K562 (cell line): ENCODE measurements around the gene AFF3. TPM values are rescaled to one million over a fixed set of nuclear protein-coding genes. Genes with fewer than 3 reads are reported as not detected.

Source experiments
- ATAC-seq: fragments of 200-7000 bp; cut with Tn5 transposase; 3 replicates; pipeline ENCODE4 v1.9.1; 2020; ENCODE audit warnings: moderate library complexity
- BruUV-seq: library from RNA; stranded (reverse); fragments of 400-500 nt; replicated peaks from 2 replicates; lab custom pipeline; 2021; lab: Mats Ljungman, UMichigan
- CTCF ChIA-PET: fragments of 300-600 bp; formaldehyde crosslinking; extraction: SDS; loops from one replicate; lab custom pipeline; 2021; ENCODE audit warnings: low intra/inter-chr PET ratio; lab: Yijun Ruan, JAX
- POLR2A ChIA-PET: fragments of 300-600, 350-650 bp; sonication (Branson Sonifier 250); formaldehyde crosslinking; extraction: SDS; loops from one replicate; lab custom pipeline; 2021; ENCODE audit warnings: antibody characterized with exemption, inconsistent platforms; lab: Yijun Ruan, JAX
- DNase-seq, 4 experiments: peaks; one replicate each; pipeline versions ENCODE4 v3.0.0 to v3.0.0-alpha.2; 2011 to 2018; ENCODE audit warnings: low spot score in 3 of 4, mixed read lengths in 3 of 4; ENCODE audit errors: extremely low read depth in 1 of 4
- FAIRE-seq: peaks from 2 replicates; lab custom pipeline; 2011; peaks lifted over from hg19 to GRCh38; lab: Jason Lieb, UNC
- H2AFZ ChIP-seq: 2 replicates; pipeline ENCODE4 v1.6.0; 2011; ENCODE audit warnings: low read depth, low read length, control low read depth, inconsistent platforms
- H3K27ac ChIP-seq: fragments of 200-600 bp; 3 replicates; pipeline ENCODE4 v1.8.0; 2011; ENCODE audit warnings: low read depth, mild to moderate bottlenecking, control low read depth, inconsistent platforms, low read length, moderate library complexity, mixed read lengths; ENCODE audit errors: extremely low read depth
- H3K27me3 ChIP-seq, 2 experiments: fragments of 300-600 bp in 1 of 2; 2 replicates in 1 of 2; 3 replicates in 1 of 2; pipeline versions ENCODE4 v1.6.0 to v1.8.0; 2011; ENCODE audit warnings: inconsistent platforms in 2 of 2, low read length in 2 of 2, mild to moderate bottlenecking in 1 of 2, mixed read lengths in 1 of 2, moderate library complexity in 1 of 2; ENCODE audit not compliant: control insufficient read depth in 2 of 2, insufficient read depth in 2 of 2
- H3K36me3 ChIP-seq: fragments of 300-600 bp; 3 replicates; pipeline ENCODE4 v1.8.0; 2011; ENCODE audit warnings: mild to moderate bottlenecking, low read length, inconsistent platforms; ENCODE audit not compliant: control insufficient read depth, insufficient read depth
- H3K4me1 ChIP-seq, 2 experiments: fragments of 200-600 bp in 1 of 2; replicated peaks in 1 of 2; 2 replicates in 1 of 2; 3 replicates in 1 of 2; pipeline versions ENCODE4 v1.5.1 to v1.8.0; 2011; ENCODE audit warnings: inconsistent platforms in 2 of 2, low read length in 2 of 2, mild to moderate bottlenecking in 1 of 2, mixed read lengths in 1 of 2, moderate library complexity in 1 of 2; ENCODE audit not compliant: control insufficient read depth in 2 of 2, insufficient read depth in 2 of 2
- H3K4me2 ChIP-seq: 2 replicates; pipeline ENCODE4 v1.6.1; 2011; ENCODE audit warnings: low read length, control low read depth, inconsistent platforms, mixed read lengths; ENCODE audit not compliant: insufficient read depth
- H3K4me3 ChIP-seq: fragments of 200-600 bp; sonication (generic), shearing (Covaris generic); 2 replicates; pipeline ENCODE4 v1.5.1; 2016; ENCODE audit warnings: control low read depth, inconsistent platforms
- H3K79me2 ChIP-seq: fragments of 200-600 bp; 3 replicates; pipeline ENCODE4 v1.8.0; 2011; ENCODE audit warnings: low read length, inconsistent platforms; ENCODE audit not compliant: control insufficient read depth, insufficient read depth
- H3K9ac ChIP-seq, 2 experiments: 2 replicates each; pipeline versions ENCODE4 v1.6.0 to v1.6.1; 2011; ENCODE audit warnings: low read depth in 2 of 2, low read length in 2 of 2, control low read depth in 1 of 2, inconsistent platforms in 1 of 2, mild to moderate bottlenecking in 1 of 2, mixed read lengths in 1 of 2; ENCODE audit not compliant: insufficient read depth in 1 of 2
- H3K9me1 ChIP-seq: one replicate; pipeline ENCODE4 v1.6.0; 2011; ENCODE audit warnings: inconsistent platforms, mild to moderate bottlenecking, low read length, moderate library complexity; ENCODE audit not compliant: control insufficient read depth, insufficient read depth
- H3K9me3 ChIP-seq: replicated peaks from 2 replicates; pipeline ENCODE4 v1.5.1; 2011; ENCODE audit warnings: low read depth, low read length, inconsistent platforms; ENCODE audit not compliant: control insufficient read depth, insufficient read depth
- H4K20me1 ChIP-seq: replicated peaks from 2 replicates; pipeline ENCODE4 v1.6.1; 2011; ENCODE audit warnings: low read length, inconsistent platforms, mixed read lengths; ENCODE audit not compliant: control insufficient read depth, insufficient read depth
- EP400 ChIP-seq: fragments of 450-650 bp; IDR thresholded peaks from 2 replicates; pipeline ENCODE4 v1.6.1; 2017; ENCODE audit warnings: antibody characterized with exemption, mild to moderate bottlenecking, moderate library complexity
- GABPA ChIP-seq: fragments of 200-800 bp; sonication (Bioruptor generic); conservative IDR thresholded peaks from 2 replicates; pipeline ENCODE4 v1.6.1; 2016; ENCODE audit warnings: low read depth, missing genetic modification characterization, missing compliant biosample characterization
- HNRNPL ChIP-seq: fragments of 200-400 bp; formaldehyde crosslinking; IDR thresholded peaks from 2 replicates; pipeline ENCODE4 v1.6.1; 2017; ENCODE audit warnings: low read depth, mild to moderate bottlenecking, low read length
- ID3 ChIP-seq, 2 experiments: fragments of 250-450 bp in 1 of 2; fragments of 450-650 bp in 1 of 2; sonication (Bioruptor Pico) in 1 of 2; IDR thresholded peaks; 2 replicates each; pipeline versions ENCODE4 v1.6.1 to v1.8.0; 2016 to 2021; ENCODE audit warnings: mild to moderate bottlenecking in 2 of 2, moderate library complexity in 2 of 2, missing compliant biosample characterization in 1 of 2, missing genetic modification characterization in 1 of 2
- MAZ ChIP-seq, 2 experiments: fragments of 450-650 bp in 1 of 2; sonication (generic) in 1 of 2; formaldehyde crosslinking; IDR thresholded peaks in 1 of 2; conservative IDR thresholded peaks in 1 of 2; 2 replicates each; pipeline versions ENCODE4 v1.4.0 to v1.5.0; 2020; ENCODE audit warnings: mild to moderate bottlenecking in 1 of 2, missing genetic modification reagents in 1 of 2
- NFE2 ChIP-seq: IDR thresholded peaks from 2 replicates; pipeline ENCODE4 v1.6.1; 2014; ENCODE audit warnings: antibody characterized with exemption, low read depth
- NR1H2 ChIP-seq: sonication (generic); formaldehyde crosslinking; IDR thresholded peaks from 2 replicates; pipeline ENCODE4 v1.4.0; 2020; ENCODE audit warnings: mild to moderate bottlenecking, missing genetic modification reagents
- POLR3A ChIP-seq: IDR thresholded peaks from 2 replicates; pipeline ENCODE4 v1.6.1; 2011; ENCODE audit warnings: borderline replicate concordance, mild to moderate bottlenecking, moderate library complexity; ENCODE audit not compliant: insufficient read length, insufficient read depth; ENCODE audit errors: extremely low read depth
- PTBP1 ChIP-seq: fragments of 200-400 bp; formaldehyde crosslinking; IDR thresholded peaks from 2 replicates; pipeline ENCODE4 v1.6.1; 2017; ENCODE audit warnings: low read depth, low read length
- TEAD1 ChIP-seq, 2 experiments: fragments of 450-650 bp in 1 of 2; sonication (generic) in 1 of 2; formaldehyde crosslinking; IDR thresholded peaks; 2 replicates each; pipeline versions ENCODE4 v1.4.0 to v1.8.0; 2020 to 2022; ENCODE audit warnings: mild to moderate bottlenecking in 2 of 2, missing genetic modification reagents in 1 of 2
- TFAP4 ChIP-seq: sonication (generic); formaldehyde crosslinking; IDR thresholded peaks from 2 replicates; pipeline ENCODE4 v1.8.0; 2022; ENCODE audit warnings: missing genetic modification reagents, mild to moderate bottlenecking, moderate library complexity, borderline replicate concordance
- ZNF253 ChIP-seq: fragments of 250-450 bp; sonication (Bioruptor Pico); conservative IDR thresholded peaks from 2 replicates; pipeline ENCODE4 v1.6.1; 2021; ENCODE audit warnings: mild to moderate bottlenecking
- ZNF408 ChIP-seq: fragments of 250-450 bp; sonication (Bioruptor Pico); IDR thresholded peaks from 2 replicates; pipeline ENCODE4 v1.4.0; 2020; ENCODE audit warnings: low read depth, mild to moderate bottlenecking, moderate library complexity
- ZNF589 ChIP-seq: fragments of 200-800 bp; sonication (Bioruptor generic); IDR thresholded peaks from 2 replicates; pipeline ENCODE4 v1.6.1; 2016; ENCODE audit warnings: low read depth, missing genetic modification characterization, missing compliant biosample characterization
- ZNF780A ChIP-seq: fragments of 250-450 bp; sonication (Bioruptor Pico); IDR thresholded peaks from 2 replicates; pipeline ENCODE4 v1.5.0; 2021; ENCODE audit warnings: mild to moderate bottlenecking
- in situ Hi-C: fragments of 300-500 bp; cut with MboI; formaldehyde crosslinking; loops from 4 replicates; pipeline ENCODE4 v1.15.0; 2018; ENCODE audit warnings: inconsistent platforms, mixed read lengths
- intact Hi-C: fragments of 100-400 bp; cut with micrococcal nuclease; formaldehyde crosslinking; loops from 2 replicates; pipeline ENCODE4 v1.14.2; 2022
- polyA plus RNA-seq, 8 experiments: library from polyadenylated mRNA; depleted of rRNA in 4 of 8; stranded (reverse) in 5 of 8; unstranded in 3 of 8; fragments of >200 nt; fragmentation: Nextera tagmentation in 2 of 8; fragmentation: Illumina TruSeq in 1 of 8; extraction: Ambion mirVana in 2 of 8; extraction: Trizol in 1 of 8; gene quantifications; 2 replicates each; pipeline versions ENCODE4 v1.2.1 to v1.2.3, GENCODE V29; 2011 to 2014; ENCODE audit warnings: inconsistent platforms in 1 of 8, missing spikeins in 1 of 8
- total RNA-seq, 7 experiments: library from RNA; depleted of rRNA in 6 of 7; stranded (reverse); fragments of >200 nt in 6 of 7; fragmentation: Illumina TruSeq in 2 of 7; extraction: Trizol in 2 of 7; gene quantifications; 2 replicates each; pipeline versions ENCODE4 v1.2.1 to v1.2.3, GENCODE V29; 2011 to 2021; ENCODE audit warnings: low replicate concordance in 1 of 7
- TF ChIP-seq, protein P1 (sequence below): fragments of 250-450 bp; sonication (Bioruptor Pico); IDR thresholded peaks from 2 replicates; pipeline ENCODE4 v1.8.0; 2022; ENCODE audit warnings: inconsistent platforms, mild to moderate bottlenecking, moderate library complexity, borderline replicate concordance
- TF ChIP-seq, protein P2 (sequence below), 2 experiments: fragments of 450-650 bp in 1 of 2; sonication (generic) in 1 of 2; formaldehyde crosslinking; conservative IDR thresholded peaks; 2 replicates each; pipeline versions ENCODE4 v1.4.0 to v1.8.1; 2020 to 2022; ENCODE audit warnings: mild to moderate bottlenecking in 1 of 2, missing genetic modification reagents in 1 of 2

Gene AFF3
- total and polyA plus RNA-seq, 9 of the 15 experiments (the other 6 are each of a cell fraction or from before 2014, with no cell fraction given): 0.02 to 0.11 TPM; not detected in 7

DNA sequence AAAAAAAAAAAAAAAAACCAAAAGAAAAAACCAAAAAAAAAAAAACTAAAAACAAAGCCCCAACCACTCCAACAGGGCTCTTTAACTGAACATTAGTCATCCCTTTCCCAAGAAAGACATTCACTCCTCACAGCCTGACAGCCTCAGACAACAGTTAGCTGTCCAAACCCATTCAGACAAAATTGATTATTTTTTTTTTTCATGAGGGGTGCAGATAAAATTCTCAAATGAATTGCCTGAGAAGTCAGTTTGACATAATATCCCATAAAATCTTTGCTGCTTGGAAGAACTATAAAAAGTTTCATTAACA is 446.5 kb downstream of the AFF3 start:
- Histone ChIP-seq H3K4me2 (no peak overlapping the region), H3K27ac (no peak overlapping the region), H3K4me3 (no peak overlapping the region), H3K4me1 (no peaks in the 10 kb centered on the region), H3K9ac (no peak overlapping the region), H4K20me1 (no peaks in the 10 kb centered on the region), H2AFZ (no peak overlapping the region), H3K79me2 (no peaks in the 10 kb centered on the region), H3K27me3 (peaks cover 7 to 30% of the 10 kb centered on the region in 2 experiments; a peak in 4 of 5 replicates), H3K36me3 (no peaks in the 10 kb centered on the region), H3K9me3 (no peaks in the 10 kb centered on the region), H3K9me1 (no peaks in the 10 kb centered on the region)
- no peak for TF ChIP-seq EP400
- no peak for TF ChIP-seq ZNF408 (CRISPR knock-in tag)
- TF ChIP-seq POLR3A: no peak
- no peak for TF ChIP-seq GABPA (tag)
- TF ChIP-seq ZNF589 (CRISPR knock-in tag): no peak
- TF ChIP-seq, protein P1, sequence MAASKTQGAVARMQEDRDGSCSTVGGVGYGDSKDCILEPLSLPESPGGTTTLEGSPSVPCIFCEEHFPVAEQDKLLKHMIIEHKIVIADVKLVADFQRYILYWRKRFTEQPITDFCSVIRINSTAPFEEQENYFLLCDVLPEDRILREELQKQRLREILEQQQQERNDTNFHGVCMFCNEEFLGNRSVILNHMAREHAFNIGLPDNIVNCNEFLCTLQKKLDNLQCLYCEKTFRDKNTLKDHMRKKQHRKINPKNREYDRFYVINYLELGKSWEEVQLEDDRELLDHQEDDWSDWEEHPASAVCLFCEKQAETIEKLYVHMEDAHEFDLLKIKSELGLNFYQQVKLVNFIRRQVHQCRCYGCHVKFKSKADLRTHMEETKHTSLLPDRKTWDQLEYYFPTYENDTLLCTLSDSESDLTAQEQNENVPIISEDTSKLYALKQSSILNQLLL (CRISPR knock-in tag): no peak
- TF ChIP-seq ZNF780A (CRISPR knock-in tag): no peak
- no peak for TF ChIP-seq PTBP1
- TF ChIP-seq NR1H2 (CRISPR knock-in tag): no peak
- TF ChIP-seq TEAD1 (CRISPR knock-in tag; IDR thresholded peaks at IDR 0.05): no peak
- TF ChIP-seq TFAP4 (CRISPR knock-in tag): no peak
- no peak for TF ChIP-seq NFE2
- no peak for TF ChIP-seq ZNF253
- no peak for TF ChIP-seq HNRNPL
- TF ChIP-seq ID3 (CRISPR knock-in tag; IDR thresholded peaks at IDR 0.05): no peak
- TF ChIP-seq ID3 (tag; IDR thresholded peaks at IDR 0.05): no peak
- TF ChIP-seq MAZ (CRISPR knock-in tag; conservative IDR thresholded peaks at IDR 0.05 in 1 of 2, IDR thresholded peaks at IDR 0.05 in 1 of 2): no peak
- TF ChIP-seq, protein P2, sequence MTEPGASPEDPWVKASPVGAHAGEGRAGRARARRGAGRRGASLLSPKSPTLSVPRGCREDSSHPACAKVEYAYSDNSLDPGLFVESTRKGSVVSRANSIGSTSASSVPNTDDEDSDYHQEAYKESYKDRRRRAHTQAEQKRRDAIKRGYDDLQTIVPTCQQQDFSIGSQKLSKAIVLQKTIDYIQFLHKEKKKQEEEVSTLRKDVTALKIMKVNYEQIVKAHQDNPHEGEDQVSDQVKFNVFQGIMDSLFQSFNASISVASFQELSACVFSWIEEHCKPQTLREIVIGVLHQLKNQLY (CRISPR knock-in tag; conservative IDR thresholded peaks at IDR 0.05): no peak
- ATAC-seq: no peak
- in situ Hi-C loops: no loop called here
- CTCF ChIA-PET: no interaction called here
- no peak for FAIRE-seq
- intact Hi-C loops: no loop called here
- BruUV-seq: no TSS peak
- no peak for DNase-seq
- POLR2A ChIA-PET: no interaction called here
